DMS53 treated with DMSO at 0.1 percent for 48 hours (cell line): ENCODE measurements around the gene CHD2.
A peak's percentile ranks its signal among the peaks of the same experiment; 100 is the strongest.
"Not testable (repeated sequence)": the region's sequence is repeated elsewhere in the genome, so short reads cannot be mapped to it uniquely, and the experiment has no call there.

Experiments used
- DNase-seq: peaks from one replicate; lab custom pipeline; 2025; ENCODE audit not compliant: unreplicated experiment; lab: John Stamatoyannopoulos, UW

Gene CHD2

GRCh38 chr15:93047621-93048425, 147.7 kb downstream of the CHD2 start:
- no peak for DNase-seq

GRCh38 chr15:93048426-93048721, 148.2 kb downstream of the CHD2 start:
- DNase-seq, result no peak

DNA sequence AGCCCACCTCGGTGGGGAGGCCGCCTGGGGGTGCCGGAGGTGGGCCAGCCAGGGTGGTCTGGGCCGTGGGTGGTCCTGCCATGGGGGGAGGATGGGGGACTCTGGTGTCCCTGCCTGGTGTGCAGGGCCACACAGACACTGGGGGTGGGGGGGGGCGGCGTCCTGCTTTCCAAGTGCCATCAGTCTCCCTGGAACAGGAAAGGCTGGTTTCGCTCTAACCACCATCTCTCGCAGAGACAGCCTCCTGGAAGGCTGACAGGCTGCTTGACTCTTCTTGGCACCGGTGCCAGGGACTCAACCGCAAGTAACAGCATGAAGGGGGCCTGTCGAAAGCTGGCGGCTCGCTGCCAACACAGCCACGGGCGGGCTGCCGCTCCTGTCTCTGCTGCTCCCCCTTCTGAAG, 148.6 kb downstream of the CHD2 start:
- DNase-seq, result no peak

DNA sequence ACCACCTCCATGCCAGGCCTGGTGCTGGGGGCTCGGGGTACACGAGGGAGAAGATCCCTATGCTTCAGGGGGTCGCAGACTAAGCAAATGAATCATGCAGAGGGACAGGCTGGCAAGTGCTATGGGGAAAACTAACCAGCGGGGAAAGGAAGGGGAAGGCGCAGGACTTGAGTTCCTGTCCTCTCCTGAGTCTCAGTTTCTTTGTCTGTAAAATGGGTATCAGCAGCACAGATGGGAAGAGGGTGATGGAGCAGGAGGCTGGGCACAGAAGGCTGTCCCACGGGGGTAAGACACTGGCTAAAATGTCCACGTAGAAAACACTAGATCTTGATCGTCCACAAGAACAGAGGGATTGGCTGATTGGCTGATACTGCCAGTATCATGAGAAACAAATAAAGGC, 149.1 kb downstream of the CHD2 start:
- no peak for DNase-seq

GRCh38 chr15:93049914-93050578, 149.9 kb downstream of the CHD2 start:
- DNase-seq, result peak; percentile 43

DNA sequence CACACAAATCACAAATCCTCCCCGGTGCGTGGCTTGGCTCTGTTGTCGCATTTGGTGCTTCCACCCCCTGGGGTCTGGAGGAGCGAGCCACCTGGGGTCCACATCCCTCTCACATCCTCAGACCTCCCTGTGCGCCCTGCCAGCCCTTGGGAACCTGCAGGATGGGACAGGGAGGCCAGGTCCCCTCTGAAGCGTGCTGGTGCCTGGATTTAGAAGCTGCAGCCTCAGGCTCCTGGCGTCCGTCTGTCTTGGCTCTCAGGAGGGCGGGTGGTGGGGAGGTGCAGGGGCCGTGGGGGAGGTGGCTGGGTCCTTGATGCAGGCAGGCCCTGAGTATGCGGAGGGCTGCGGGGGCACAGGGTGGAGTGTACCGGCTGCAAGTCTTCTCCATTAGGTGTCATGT, 150.5 kb downstream of the CHD2 start:
- no peak for DNase-seq

GRCh38 chr15:93051236-93052089, 151.3 kb downstream of the CHD2 start:
- DNase-seq, result no peak

- DNase-seq, result no peak
Observed at GRCh38 chr15:93052090-93052879, 152.2 kb downstream of the CHD2 start.

DNA sequence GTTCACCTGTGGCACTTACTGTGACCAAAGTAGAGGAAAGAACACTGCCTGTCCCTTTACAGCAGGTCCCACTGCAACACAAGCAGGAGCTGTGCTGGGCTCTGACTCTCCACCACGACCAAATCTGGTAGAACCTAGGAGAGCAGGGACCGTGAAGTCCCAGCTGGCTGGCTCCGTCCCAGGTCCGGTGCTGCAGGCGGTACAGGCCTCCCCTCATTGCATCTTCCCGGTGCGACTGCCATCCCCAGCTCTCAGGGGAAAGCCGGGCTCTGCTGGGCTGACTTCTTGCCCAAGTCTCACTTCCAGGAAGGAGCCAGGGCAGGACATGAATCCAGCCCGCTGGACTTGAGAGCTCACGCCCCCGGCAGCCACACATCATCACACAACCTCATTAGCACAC, 155.1 kb downstream of the CHD2 start:
- no peak for DNase-seq

GRCh38 chr15:93056836-93057235, 156.7 kb downstream of the CHD2 start:
- no peak for DNase-seq

DNA sequence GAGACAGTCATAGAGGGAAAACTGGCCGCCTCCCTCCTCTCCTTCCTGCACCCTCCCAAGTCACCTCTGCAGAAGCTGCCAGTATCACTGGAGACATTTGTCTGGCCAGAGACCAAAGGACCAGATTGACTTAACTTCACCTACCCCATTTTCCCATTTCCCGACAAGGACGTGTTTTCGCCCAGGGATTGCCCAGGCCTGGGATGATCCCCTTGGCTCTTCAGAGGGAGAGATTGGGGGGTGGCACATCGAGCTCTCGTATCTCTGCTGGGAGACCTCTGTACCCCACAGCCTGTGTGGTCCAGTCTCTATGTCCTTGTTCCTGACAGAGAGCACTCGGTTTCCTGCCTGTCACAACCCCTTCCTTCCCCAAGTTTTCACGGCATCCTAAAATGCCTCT, 157.5 kb downstream of the CHD2 start:
- DNase-seq, result no peak

DNA sequence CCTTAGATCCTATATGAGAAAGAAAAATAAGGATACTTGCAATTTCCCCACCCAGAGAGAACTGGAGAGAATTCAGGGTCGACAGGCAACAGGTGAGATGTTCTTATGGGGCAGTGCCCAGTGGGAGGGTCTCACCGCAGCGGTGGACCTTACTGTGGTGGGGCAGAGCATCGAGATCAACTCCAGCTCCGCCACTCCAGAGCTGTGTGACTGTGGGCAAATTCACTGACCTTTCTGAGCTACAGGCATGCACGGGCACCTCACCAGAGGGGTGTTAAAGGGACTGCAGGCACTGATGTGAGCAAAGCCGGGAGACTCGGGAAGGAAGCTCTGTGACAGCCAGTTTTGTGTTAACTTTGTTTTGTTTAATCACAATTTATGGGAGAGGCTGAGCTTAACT, 158.0 kb downstream of the CHD2 start:
- no peak for DNase-seq

GRCh38 chr15:93058904-93059427, 158.8 kb downstream of the CHD2 start:
- no peak for DNase-seq

- no peak for DNase-seq
Observed at GRCh38 chr15:93059442-93059841, 159.3 kb downstream of the CHD2 start.

- DNase-seq, result no peak
Observed at GRCh38 chr15:93060336-93061248, 160.5 kb downstream of the CHD2 start.

DNA sequence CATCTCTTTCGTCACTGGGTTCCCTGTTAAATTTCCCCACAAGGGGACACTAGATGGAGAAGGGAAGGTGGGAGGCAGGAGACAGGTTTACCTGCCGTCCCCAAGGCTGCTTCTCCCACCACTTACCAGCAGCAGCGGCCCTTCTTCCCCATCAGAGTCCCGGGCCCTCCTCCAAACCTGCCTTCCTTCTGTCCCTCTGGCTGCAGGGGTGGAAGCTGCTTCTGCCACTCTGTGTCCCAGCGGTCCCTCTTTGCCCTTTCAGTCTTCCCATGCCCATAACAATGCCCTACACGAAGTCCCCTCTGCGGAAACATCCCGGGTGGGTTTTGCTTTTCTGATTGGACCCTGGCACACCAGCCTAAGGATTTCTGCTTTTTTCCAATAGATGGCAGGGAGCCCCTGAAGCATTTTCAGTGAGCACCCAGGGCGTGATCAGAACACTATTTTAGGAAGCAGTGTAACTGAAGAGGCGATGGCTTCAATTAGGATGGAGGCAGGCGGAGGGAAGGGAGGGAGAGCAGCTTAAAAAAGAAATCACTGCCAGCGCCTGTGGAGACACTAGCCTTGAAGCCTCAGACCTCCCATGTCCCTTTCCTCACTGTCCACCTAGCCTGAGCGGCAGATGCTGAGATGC, 162.6 kb downstream of the CHD2 start:
- DNase-seq, result not testable (repeated sequence)

DNA sequence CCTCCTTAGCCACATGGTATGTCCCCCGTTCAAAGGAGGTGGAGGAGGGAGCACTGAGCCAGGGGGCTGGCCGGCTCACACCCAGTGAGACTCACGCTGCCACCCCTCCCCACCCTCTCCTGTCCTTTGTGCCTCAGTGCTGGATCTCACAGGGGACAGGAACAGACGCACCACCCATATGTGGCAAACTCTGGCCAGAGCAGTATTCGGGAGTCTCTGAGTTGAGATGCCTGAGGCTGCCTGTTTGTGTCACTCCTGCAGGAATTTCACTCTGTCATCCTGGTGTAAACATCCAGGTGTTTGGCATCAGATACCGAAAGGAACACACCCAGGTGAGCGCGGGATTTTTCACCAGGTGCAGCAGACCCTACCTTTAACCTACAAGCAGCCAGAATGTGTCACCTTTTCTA, 163.1 kb downstream of the CHD2 start:
- DNase-seq, result no peak

DNA sequence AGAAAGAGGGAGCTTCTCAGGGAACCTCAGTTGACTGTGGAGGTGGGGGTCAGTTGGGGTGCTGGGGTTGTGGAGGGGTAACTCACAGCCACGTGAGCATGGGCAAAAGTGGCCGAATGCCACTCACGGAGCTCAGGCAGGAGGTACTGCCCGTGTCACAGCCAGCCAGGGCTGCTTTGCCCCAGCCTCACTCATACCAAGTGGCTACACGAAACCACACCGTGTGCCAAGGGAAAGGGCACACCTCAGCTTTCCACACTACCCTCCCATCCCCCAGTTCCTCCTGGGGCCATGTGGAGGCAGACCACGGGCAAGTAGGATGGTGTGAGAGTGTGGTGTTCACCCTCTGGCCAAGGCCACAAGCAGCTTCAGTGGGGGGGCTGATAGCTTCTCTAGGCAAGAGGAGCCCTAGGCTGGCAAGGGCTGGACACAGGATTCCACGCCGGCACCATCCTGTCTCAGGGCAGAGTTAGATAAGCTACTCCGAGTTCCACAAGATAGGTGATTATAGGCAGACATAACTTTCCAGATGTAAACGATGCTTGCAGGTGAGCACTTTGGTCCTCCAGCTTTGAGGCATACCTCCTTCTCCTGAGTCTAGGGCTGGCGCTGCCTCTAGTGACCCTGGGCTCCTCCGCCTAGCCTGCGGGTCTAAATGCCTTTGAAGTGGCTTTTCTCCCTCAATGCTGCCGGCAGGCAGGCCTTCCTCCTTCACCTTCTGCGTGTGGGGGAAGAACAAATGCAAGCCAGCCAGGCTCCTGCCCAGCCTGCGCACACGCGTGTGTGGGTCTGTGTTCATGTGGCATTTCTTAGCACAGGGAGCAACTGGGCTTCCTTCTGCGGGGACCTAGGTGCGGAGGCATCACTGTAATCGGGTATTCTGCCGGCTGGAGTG, 163.9 kb downstream of the CHD2 start:
- no peak for DNase-seq
